HUES48 (cell line): Measurements from ENCODE around the gene IMPDH1.

ENCODE experiments used
- H3K27ac ChIP-seq: one replicate; pipeline ENCODE4 v1.7.0; 2013; ENCODE audit warnings: low read depth, low read length, inconsistent platforms
- H3K27me3 ChIP-seq: 2 replicates; pipeline ENCODE4 v1.6.1; 2013; ENCODE audit warnings: mild to moderate bottlenecking, low read length; ENCODE audit not compliant: control insufficient read depth, insufficient read depth
- H3K36me3 ChIP-seq: 2 replicates; pipeline ENCODE4 v1.6.1; 2013; ENCODE audit warnings: low read length; ENCODE audit not compliant: control insufficient read depth, insufficient read depth
- H3K4me1 ChIP-seq: 2 replicates; pipeline ENCODE4 v1.6.1; 2013; ENCODE audit warnings: mild to moderate bottlenecking, low read length; ENCODE audit not compliant: control insufficient read depth, insufficient read depth
- H3K4me3 ChIP-seq: 2 replicates; pipeline ENCODE4 v1.5.1; 2013; ENCODE audit warnings: mild to moderate bottlenecking, low read depth, low read length
- H3K9ac ChIP-seq: 2 replicates; pipeline ENCODE4 v1.6.1; 2013; ENCODE audit warnings: mild to moderate bottlenecking, low read depth, low read length, moderate library complexity
- H3K9me3 ChIP-seq: 2 replicates; pipeline ENCODE4 v1.6.1; 2013; ENCODE audit warnings: low read length; ENCODE audit not compliant: control insufficient read depth, insufficient read depth

The IMPDH1 gene

DNA sequence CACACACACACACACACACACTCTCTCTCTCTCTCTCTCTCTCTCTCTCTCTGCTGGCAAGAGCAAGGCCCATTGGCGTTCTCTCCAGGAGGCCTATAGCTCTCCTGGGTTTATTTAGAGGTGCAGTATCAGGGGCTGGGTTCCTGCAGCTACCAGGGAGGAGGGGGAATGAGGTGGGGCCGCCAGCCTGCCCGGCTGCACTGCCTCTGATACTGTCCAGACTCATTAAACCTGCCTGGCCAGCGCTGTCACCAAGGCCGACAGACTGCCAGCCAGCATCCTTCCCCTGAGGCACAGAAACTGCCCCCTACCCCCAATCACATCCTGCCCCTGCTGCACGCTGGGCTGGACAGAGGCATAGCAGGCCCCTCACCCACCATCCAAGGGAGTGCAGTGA is 52.6 kb downstream of the IMPDH1 start:
- no peaks in the 10 kb centered on the region for H3K36me3 ChIP-seq
- peaks cover 81% of the 10 kb centered on the region for H3K27me3 ChIP-seq
- no peaks in the 10 kb centered on the region for H3K9me3 ChIP-seq
- no peak overlapping the region for H3K4me3 ChIP-seq
- H3K27ac ChIP-seq = no peak overlapping the region
- no peak overlapping the region for H3K9ac ChIP-seq
- H3K4me1 ChIP-seq = peaks cover 9% of the 10 kb centered on the region; the same call in 1 of the 2 replicates

DNA sequence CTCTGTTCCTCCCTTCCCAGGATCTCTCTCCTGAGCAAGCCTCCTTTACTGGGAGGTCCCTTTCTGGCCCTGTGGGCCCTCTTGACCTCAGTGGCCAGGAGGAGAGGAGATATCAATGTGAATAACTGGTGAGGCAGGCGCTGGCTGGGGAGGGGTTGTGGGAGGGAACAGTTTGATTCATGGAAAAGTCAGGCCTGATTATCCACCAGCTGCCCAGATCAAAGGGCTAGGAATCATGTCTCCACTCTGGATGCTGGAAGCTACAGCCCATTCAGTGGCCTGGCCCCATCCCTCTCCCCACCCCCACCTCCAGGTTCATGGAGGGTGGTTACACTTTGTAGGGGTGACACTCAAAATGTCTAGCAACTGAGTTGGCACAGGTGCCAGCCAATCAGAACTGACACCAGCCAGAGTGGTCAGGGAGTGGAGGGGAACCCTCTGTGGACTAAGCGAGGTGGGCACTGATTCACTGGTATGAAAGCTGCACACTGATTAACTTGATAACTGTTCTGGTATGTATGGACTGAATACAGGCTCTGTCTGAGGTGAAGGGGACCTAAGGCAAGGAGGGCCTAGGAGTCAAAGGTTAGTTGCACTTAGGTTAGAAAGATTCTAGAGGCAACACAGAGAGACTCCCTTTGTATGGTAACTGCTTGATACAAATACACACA is 53.1 kb downstream of the IMPDH1 start:
- H3K9ac ChIP-seq = no peak overlapping the region
- no peak overlapping the region for H3K27ac ChIP-seq
- peaks cover 81% of the 10 kb centered on the region for H3K27me3 ChIP-seq
- no peak overlapping the region for H3K4me3 ChIP-seq
- H3K36me3 ChIP-seq = no peaks in the 10 kb centered on the region
- no peaks in the 10 kb centered on the region for H3K9me3 ChIP-seq
- H3K4me1 ChIP-seq = peaks cover 4% of the 10 kb centered on the region; the same call in 1 of the 2 replicates

- H3K27me3 ChIP-seq = peaks cover 81% of the 10 kb centered on the region
- no peak overlapping the region for H3K27ac ChIP-seq
- H3K9me3 ChIP-seq = no peaks in the 10 kb centered on the region
- no peaks in the 10 kb centered on the region for H3K36me3 ChIP-seq
- H3K4me3 ChIP-seq = no peak overlapping the region
- H3K4me1 ChIP-seq = no peaks in the 10 kb centered on the region
- no peak overlapping the region for H3K9ac ChIP-seq
Measured at GRCh38 chr7:128353610-128354009, 56.2 kb downstream of the IMPDH1 start.

DNA sequence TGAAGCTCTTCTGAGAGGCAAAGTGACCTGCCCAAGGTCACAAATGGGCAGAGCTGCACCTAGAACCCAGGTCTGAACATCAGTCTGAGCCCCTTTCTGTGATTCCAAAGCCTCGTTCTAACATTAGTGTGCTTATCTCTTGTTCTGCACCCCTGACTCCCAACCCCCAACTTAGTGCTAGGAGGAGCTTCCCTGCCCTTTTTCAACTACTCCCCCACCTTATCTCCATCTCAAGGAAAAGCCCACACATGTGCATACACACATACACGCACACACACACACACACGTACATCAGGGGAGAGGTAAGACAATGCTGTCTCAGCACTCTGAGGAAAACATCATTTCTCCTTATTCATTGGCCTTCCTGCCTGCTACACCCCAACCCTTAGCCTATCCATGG is 56.6 kb downstream of the IMPDH1 start:
- no peak overlapping the region for H3K4me3 ChIP-seq
- H3K27me3 ChIP-seq = peaks cover 81% of the 10 kb centered on the region
- H3K9me3 ChIP-seq = no peaks in the 10 kb centered on the region
- H3K4me1 ChIP-seq = no peaks in the 10 kb centered on the region
- no peak overlapping the region for H3K9ac ChIP-seq
- H3K27ac ChIP-seq = no peak overlapping the region
- no peaks in the 10 kb centered on the region for H3K36me3 ChIP-seq

DNA sequence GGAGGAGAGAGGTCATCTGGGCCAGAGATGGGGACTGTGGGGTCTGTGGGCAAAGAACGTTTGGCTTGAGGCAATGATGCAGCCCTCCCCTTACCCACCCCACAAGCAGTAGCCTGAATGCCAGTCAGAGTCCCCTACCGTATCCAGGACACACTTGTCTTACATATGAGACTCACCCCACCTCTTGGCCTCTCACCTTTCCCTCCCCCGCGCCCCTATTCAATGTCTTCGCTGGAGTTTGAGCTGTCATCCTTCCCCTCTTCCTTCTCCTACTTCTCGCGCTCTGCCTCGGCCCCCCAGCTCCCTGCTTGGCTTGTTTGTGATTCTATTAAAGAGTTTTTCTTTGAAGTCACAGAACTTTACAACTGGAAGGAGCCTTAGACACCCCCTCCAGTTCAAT is 57.1 kb downstream of the IMPDH1 start:
- peaks cover 81% of the 10 kb centered on the region for H3K27me3 ChIP-seq
- no peak overlapping the region for H3K27ac ChIP-seq
- no peak overlapping the region for H3K4me3 ChIP-seq
- H3K9ac ChIP-seq = no peak overlapping the region
- H3K4me1 ChIP-seq = no peaks in the 10 kb centered on the region
- H3K36me3 ChIP-seq = no peaks in the 10 kb centered on the region
- no peaks in the 10 kb centered on the region for H3K9me3 ChIP-seq

- Histone ChIP-seq H3K4me1 (no peaks in the 10 kb centered on the region), H3K4me3 (no peak overlapping the region), H3K9me3 (no peaks in the 10 kb centered on the region), H3K36me3 (no peaks in the 10 kb centered on the region), H3K27ac (no peak overlapping the region), H3K9ac (no peak overlapping the region), H3K27me3 (peaks cover 80% of the 10 kb centered on the region)
Measured at GRCh38 chr7:128352153-128352537, 57.6 kb downstream of the IMPDH1 start.

DNA sequence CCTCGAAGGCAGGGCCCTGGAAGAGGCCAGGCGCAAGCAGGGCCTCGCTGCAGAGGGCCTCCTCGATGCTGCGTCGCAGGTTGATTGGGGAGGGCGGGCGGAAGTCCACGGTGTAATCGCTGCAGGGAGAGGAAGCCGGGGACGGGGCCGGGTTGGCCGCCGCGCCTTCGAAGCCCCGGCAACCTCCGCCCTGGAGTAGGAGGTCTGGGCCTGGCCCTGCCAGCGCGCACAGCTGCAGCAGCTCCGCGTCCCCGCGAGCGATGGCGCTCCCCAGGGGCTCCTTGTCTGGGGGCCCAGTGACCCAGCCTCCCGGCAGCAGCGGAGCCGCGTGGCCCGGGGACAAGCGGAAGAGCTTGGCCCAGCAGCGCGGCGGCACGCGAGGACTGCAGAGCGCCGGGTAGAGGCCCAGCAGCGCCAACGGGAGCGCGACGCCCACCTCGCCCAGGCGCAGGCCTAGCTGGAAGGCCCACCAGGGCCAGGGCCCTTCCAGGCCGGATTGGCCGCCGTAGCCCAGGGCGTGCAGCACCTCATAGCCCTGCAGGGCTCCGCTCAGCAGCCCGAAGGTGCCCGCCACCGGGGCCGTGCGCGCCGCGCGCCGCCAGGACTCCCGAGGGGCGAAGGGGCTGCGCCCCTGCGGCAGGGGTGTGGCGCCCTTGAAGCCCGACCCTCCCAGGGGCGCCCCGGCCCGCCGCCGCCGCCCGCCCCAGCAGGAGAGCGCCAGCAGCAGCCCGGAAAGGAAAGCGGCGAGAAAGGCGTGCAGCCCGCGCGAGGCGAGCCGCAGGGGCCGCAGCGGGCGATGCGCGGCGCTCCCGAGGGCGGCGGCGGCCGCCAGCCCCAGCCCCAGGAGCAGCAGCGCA is 58.3 kb downstream of the IMPDH1 start:
- Histone ChIP-seq H3K27me3 (peaks cover 80% of the 10 kb centered on the region), H3K36me3 (no peaks in the 10 kb centered on the region), H3K9ac (no peak overlapping the region), H3K9me3 (no peaks in the 10 kb centered on the region), H3K4me3 (no peak overlapping the region), H3K4me1 (no peaks in the 10 kb centered on the region), H3K27ac (no peak overlapping the region)

DNA sequence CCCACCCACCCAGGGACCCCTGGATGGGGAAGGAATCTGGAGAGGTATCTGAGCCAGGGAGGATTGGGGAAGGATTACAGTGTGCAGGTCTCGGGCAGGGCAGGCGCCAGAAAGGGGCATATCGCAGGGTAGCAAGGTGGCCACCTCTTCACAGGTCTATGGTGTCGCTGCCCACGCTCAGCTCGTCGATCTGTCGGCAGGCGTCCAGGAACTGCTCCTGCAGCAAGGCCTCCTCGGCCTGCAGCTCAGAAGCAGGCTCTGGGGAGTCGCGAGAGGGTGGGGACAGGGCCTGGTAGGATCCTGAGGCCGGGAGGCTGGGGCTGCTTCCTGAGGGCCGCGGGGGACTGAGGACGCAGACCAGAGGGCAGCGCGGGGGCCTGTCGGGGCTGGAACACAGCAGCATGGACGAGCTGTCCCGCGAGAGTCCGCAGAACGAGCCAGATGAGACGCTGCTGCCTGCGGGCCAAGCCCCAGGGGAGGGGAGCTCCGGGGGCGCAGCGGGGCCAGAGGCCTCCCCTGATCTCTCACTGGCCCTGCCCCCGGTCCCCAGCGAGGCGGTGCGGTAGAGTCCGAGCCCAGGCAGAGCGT is 59.0 kb downstream of the IMPDH1 start:
- Histone ChIP-seq H3K27me3 (peaks cover 80% of the 10 kb centered on the region), H3K4me3 (no peak overlapping the region), H3K9me3 (no peaks in the 10 kb centered on the region), H3K4me1 (no peaks in the 10 kb centered on the region), H3K9ac (no peak overlapping the region), H3K36me3 (no peaks in the 10 kb centered on the region), H3K27ac (no peak overlapping the region)

DNA sequence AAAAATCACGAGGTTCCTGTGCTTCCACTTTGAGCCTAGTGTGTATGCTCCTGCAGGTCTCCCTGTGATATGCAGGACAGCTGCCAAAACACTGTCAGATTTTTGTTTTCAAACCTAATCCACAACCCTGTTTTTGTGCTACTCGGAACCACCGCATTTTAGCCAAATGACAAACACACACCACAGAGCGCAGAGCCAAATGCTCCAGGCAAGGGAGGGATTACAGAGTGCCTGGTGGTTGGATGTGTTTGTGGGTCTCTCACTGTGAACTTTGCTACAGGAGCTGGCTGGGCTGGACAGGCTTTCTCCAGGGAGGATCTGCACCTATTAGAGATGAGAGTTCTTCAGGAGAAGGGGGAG is 60.3 kb downstream of the IMPDH1 start:
- Histone ChIP-seq H3K27ac (no peak overlapping the region), H3K4me1 (no peaks in the 10 kb centered on the region), H3K9ac (no peak overlapping the region), H3K36me3 (no peaks in the 10 kb centered on the region), H3K4me3 (no peak overlapping the region), H3K9me3 (no peaks in the 10 kb centered on the region), H3K27me3 (peaks cover 69% of the 10 kb centered on the region)

DNA sequence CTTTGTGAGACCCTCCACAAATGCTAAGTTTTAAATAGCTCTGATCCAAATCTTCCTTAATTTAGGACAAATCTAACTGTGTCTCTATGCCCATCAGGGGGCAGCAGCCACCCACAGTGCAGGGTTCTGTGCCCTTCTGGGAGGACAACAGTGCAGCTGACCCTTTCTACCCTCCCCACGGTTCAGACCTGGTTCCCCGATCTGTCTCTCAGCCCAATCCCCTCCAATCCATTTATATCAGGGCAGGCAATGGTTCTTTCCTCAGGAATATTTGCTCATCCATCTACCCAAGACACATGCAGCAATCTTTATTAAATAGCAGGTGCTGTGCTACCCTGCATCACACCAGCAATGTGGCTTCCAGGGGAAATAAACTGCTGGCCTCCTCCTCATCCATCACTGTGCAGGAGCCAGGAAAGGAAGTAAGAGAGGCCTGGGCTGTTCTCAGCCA is 62.1 kb downstream of the IMPDH1 start:
- no peak overlapping the region for H3K9ac ChIP-seq
- H3K27me3 ChIP-seq = peaks cover 52% of the 10 kb centered on the region
- no peak overlapping the region for H3K4me3 ChIP-seq
- H3K9me3 ChIP-seq = no peaks in the 10 kb centered on the region
- peaks cover 2% of the 10 kb centered on the region; the same call in 1 of the 2 replicates for H3K4me1 ChIP-seq
- no peaks in the 10 kb centered on the region for H3K36me3 ChIP-seq
- H3K27ac ChIP-seq = no peak overlapping the region

GRCh38 chr7:128344431-128344774 is 65.4 kb downstream of the IMPDH1 start:
- Histone ChIP-seq H3K36me3 (peaks cover 19% of the 10 kb centered on the region; the same call in 1 of the 2 replicates), H3K27me3 (peaks cover 20% of the 10 kb centered on the region), H3K4me3 (no peak overlapping the region; the same call in 1 of the 2 replicates), H3K9ac (no peak overlapping the region), H3K4me1 (peaks cover 6% of the 10 kb centered on the region), H3K27ac (no peak overlapping the region), H3K9me3 (no peaks in the 10 kb centered on the region)
